DMS53 treated with DMSO at 0.1 percent for 48 hours (cell line): ENCODE results near the gene CLN3.
"Not testable (repeated sequence)": the region's sequence is repeated elsewhere in the genome, so short reads cannot be mapped to it uniquely, and the experiment has no call there.

Source experiments
- DNase-seq: peaks from one replicate; lab custom pipeline; 2025; ENCODE audit not compliant: unreplicated experiment; lab: John Stamatoyannopoulos, UW

The CLN3 gene

DNA sequence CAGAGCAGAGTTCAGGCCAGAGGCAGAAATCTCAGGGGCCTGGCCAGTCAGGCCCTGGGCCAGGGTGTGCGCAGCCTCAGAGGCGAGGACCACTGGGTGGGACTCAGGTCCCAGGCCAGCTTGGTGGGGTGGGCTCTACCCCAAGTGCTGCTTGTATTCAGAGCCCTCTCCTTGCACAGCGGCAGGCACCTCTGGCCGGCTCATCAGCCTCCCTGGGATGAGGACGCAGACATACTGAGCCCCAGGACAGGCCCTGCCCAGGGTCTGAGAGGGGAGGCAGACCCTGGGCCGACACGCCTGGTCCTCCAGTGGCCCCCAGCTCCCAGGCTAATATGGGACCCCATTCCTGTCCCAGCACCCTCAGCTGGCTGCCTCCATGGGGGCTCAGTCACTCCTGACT is 22.4 kb upstream of the CLN3 start:
- no peak for DNase-seq

GRCh38 chr16:28513484-28514181 is 21.8 kb upstream of the CLN3 start:
- DNase-seq: no peak

DNA sequence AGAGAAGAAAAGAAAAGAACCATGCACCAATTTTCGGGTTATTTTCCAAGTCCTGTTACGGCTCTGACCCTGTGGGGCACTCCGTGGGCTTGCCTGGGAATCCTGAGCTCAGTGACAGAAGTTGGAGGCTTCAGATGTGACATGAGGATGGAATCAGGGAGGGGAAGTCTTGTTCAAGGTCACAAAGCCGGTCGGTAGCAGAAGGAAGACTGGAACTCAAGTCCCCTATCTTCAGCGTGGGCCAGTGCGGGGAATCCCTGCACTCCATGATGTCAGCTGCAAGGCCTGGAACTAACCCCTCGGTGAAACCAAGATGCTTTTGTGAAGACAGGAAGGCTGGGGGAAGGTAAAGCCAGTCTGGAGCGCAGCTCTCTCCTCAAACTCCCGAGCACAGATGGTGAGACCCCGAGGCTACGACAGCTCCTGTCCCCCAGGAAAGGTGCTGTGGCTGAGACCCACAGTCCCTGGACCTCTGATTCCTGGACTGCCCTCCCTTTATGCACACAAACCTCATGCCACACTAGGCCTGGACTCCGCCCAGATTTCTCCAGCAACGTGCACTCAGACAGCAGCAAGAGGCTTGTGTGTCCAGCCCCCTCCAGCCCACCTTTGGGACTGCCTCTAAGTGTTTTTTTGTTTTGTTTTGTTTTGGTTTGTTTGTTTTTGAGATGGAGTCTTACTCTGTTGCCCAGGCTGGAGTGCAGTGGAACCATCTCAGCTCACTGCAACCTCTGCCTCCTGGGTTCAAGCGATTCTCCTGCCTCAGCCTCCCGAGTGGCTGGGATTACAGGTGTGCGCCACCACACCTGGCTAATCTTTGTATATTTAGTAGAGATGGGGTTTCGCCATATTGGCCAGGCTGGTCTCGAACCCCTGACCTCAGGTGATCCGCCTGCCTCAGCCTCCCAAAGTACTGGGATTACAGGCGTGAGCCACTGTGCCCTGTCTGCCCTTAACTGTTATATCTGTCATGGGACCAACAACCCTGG is 20.2 kb upstream of the CLN3 start:
- no peak for DNase-seq

DNA sequence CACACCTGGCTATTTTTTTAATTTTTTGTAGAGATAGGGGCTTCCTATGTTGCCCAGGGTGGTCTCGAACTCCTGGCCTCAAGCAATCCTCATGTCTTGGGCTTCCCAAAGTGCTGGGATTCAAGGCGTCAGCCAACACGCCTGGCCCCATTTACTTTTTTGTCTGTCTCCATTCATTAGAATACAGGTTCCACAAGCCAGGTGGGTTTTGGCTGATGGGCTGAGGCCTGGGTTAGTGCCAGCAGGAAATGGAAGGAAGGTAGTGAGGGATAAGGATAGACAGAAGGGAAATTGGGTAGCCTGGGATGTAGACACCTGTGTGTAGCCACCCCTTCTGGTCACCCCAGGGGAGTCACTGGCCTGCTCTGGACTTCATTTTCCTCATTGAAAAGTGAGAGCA is 19.2 kb upstream of the CLN3 start:
- DNase-seq: no peak

GRCh38 chr16:28505489-28506137 is 13.7 kb upstream of the CLN3 start:
- DNase-seq: no peak

DNA sequence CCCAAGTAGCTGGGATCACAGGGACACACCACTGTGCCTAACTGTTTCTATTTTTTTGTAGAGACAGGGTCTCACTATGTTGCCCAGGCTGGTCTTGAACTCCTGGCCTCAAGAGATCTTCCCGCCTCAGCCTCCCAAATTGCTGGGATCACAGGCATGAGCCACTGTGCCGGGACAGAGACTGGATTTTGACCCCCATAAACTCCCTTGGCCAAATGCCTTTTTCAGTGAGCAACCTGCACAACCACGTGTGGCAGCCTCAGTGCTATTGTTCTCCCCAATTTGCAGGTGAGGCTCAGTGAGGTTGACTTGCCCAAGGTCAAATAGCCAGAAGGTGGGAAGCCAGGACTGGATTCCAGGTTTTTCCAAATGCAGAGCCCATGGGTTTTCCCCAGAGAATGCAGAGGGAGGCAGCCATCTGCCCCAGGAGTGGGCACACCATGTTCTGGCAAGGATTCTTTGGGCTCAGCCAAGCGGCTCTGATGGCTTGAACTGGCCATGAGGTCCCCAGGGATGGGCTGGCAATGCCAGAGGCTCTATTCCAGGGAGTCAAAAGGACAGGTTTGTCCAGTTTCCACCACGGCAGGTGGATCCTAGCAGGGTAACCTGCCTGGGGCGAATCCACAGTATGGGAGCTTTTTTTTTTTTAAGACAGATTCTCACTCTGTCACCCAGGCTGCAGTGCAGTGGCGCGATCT is 13.0 kb upstream of the CLN3 start:
- peak; percentile 28 for DNase-seq

DNA sequence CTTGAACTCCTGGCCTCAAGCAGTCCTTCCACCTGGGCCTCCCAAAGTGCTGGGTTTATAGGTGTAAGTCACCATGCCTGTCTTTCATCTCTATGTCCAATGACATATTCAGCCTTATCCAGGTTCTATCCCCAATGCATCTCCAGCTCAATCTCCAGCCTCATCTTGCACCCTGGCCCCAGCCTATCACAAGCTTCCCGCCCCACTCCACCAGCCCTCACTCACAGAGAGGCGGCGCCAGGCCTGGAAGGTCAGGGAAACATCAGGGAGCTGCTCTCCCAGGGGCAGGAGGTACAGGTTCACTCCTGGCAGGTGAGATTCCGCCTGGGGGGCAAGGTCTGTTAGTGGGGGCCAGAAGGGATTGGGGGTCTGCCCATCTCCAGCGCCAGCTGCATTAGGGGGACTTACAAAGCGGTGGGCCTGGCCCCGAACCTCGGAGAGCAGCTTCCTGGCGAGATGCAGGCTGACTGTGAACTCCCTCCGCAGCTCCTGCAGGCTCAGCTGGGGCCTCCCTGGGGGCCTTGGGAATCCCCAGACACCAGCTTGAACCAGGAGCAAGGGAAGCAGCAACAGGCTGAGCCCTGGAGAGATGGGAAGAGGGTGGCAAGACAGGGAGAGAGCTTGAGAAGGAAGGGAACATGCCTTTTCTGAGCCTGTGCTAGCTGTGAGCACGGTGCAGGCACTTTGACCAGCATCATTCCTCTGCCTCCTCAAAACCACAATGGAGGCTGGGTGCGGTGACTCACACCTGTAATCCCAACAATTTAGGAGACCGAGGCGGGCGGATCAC is 11.8 kb upstream of the CLN3 start:
- DNase-seq: no peak

DNA sequence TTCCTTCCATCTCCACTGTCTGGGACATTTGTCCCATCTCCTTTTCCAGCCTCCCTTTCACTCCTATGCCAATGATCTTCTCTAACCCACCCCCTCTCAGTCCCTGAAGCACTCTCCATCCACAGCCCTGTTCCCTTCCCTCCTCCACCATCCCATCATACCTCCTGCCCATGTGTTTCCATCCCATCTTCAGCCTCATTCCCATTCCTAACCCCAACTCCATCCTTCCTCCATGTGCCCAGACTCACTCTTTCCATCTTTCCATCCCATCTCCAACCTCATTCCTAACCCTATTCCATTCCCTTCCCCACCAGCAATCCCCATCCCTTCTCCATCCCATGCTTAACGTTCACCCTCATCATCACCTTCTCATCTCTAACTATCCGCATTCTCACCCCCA is 10.4 kb upstream of the CLN3 start:
- no peak for DNase-seq

- no peak for DNase-seq
Observed at GRCh38 chr16:28501258-28502232, 9.7 kb upstream of the CLN3 start.

GRCh38 chr16:28500476-28501180 is 8.8 kb upstream of the CLN3 start:
- DNase-seq: not testable (repeated sequence)

DNA sequence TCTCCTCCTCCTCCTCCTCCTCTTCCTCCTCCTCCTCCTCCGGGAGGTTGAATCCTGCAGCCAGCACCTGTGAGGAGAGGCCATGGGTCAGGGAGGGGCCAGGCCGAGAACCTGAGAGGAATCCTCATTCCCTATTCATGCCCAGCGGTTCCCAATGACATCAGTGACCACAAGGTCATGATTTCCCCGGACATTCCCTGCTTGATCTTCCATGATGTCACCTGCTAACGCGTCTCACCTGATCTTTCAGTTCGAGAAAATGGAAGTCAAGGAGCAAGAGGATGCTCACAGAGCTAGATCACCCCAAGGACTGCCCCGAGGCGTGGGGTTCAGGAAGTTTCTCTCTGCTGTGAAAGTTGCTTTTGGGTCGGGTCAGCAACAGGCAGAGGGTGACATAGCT is 8.0 kb upstream of the CLN3 start:
- DNase-seq: no peak

GRCh38 chr16:28498666-28499381 is 7.0 kb upstream of the CLN3 start:
- DNase-seq: no peak

GRCh38 chr16:28497861-28498599 is 6.2 kb upstream of the CLN3 start:
- no peak for DNase-seq

DNA sequence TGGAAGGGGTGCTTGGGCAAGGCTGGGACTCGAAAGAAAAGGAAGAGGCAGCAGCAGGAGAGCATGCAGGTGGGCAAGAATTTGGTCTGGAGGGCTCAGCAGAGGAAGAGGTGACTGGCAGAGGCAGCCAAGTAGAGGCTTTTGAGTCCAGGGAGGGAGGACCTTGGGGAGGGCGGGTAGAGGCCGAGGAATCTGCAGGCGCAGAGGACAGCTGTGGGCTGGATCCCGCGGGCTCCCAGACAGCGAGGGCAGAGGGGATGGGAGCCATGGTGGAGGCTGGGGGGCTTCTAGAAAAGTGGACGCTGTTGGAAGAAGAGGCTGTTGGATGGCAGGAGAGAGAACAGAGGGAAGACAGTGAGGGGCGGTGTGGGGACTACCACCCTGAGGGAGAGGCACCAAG is 5.5 kb upstream of the CLN3 start:
- DNase-seq: no peak

DNA sequence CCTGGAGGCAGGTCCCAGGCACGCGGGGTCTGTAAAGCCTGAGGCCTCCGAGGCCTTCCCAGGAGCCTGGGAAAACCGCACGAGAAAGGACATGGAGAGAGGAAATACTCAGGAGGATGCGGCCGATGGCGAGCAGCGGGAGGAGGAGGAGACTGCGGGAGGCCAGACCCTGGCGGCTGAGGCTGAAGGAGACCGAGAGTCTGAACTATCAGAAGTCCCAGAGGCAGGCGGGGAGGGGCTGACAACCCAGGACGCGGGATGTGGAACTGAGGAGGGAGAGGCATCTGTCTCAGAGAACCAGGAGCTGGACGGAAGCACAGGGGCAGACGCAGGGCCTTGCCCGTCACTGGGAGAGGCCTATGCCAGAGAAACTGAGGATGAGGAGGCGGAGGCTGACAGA is 5.0 kb upstream of the CLN3 start:
- DNase-seq: no peak

DNA sequence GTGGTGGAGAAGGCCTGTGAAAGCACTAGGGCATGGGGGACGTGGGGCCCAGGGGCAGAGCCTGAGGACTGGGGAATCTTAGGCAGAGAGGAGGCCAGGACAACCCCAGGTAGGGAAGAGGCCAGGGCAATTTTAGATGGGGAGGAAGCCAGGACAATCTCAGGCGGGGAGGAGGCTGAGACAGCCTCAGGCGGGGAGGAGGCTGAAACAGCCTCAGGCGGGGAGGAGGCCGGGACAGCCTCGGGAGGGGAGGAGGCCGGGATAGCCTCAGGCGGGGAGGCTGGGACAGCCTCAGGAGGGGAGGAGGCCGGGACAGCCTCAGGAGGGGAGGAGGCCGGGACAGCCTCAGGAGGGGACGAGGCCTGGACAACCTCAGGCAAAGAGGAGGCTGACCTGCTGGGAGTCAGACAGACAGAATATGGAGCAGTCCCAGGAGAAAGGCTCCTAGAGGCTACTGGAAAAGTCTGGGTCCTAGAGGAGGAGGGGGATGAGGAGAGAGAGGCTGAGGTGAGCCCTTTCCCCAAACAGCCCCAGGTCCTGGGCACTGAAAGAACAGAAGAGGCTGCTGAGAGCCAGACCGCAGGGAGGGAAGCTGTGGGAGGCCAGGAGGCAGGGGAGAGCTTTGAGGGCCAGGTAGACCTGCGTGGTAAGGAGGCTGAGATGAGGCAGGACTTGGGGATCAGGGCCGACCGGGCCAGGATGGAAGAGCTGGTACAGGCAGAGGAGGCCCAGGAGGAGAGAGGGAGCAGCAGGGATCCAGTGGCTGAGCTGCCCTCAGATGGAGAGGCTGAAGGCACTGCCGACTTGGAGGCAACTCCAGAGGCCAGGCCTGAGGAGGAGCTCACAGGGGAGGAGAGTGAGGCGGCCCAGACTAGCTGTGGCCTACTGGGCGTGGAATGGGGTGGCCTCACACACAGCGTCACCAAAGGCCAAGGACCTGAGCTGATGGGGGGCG is 4.2 kb upstream of the CLN3 start:
- DNase-seq: no peak
